ENCODE measurements around the gene TBC1D14.

DNA sequence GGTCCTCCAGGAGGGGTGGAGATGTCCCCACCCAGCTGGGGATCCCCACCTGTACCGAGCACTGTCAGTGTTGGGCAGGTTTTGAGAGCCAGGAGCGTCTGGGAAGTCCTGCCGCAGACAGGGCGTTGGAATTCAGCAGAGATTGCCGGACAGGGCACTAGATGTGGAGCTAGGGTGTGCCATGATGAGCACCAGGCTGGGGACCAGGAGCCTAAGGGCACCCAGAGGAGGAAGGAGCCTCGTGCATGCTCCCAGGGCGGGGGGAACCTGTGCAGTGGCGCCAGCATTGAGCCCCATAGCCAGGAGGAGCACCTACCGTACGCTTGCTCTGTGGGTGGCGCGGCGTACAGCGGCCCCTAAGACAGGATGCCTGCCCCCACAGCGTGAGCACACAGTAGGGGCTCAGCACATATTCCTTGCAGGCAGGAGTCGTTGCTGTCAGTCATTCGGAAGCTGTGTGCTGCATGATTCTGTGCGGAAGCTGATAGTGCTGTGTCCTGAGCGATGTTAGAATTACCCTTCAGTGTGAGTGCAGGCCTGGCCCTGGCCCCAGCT, 114.8 kb downstream of the TBC1D14 start:
- TF ChIP-seq, protein P1, sequence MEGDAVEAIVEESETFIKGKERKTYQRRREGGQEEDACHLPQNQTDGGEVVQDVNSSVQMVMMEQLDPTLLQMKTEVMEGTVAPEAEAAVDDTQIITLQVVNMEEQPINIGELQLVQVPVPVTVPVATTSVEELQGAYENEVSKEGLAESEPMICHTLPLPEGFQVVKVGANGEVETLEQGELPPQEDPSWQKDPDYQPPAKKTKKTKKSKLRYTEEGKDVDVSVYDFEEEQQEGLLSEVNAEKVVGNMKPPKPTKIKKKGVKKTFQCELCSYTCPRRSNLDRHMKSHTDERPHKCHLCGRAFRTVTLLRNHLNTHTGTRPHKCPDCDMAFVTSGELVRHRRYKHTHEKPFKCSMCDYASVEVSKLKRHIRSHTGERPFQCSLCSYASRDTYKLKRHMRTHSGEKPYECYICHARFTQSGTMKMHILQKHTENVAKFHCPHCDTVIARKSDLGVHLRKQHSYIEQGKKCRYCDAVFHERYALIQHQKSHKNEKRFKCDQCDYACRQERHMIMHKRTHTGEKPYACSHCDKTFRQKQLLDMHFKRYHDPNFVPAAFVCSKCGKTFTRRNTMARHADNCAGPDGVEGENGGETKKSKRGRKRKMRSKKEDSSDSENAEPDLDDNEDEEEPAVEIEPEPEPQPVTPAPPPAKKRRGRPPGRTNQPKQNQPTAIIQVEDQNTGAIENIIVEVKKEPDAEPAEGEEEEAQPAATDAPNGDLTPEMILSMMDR (IDR thresholded peaks at IDR 0.05 in 8 of 11, conservative IDR thresholded peaks at IDR 0.05 in 3 of 11), result no peak
- no peak for TF ChIP-seq POLR2A (IDR thresholded peaks at IDR 0.05)

All from spleen (tissue), 7 donors.